GM19468 (cell line): ENCODE measurements around the gene KCNJ10.

Experiments
- ATAC-seq: cut with Tn5 transposase; IDR thresholded peaks from one replicate; pipeline ENCODE4 v1.9.1; 2021; ENCODE audit warnings: mild to moderate bottlenecking, moderate library complexity, moderate number of reproducible peaks; ENCODE audit not compliant: unreplicated experiment; ENCODE audit errors: extremely low read depth

KCNJ10 gene

GRCh38 chr1:159999204-159999603, 70.8 kb downstream of the KCNJ10 start:
- no peak for ATAC-seq

- ATAC-seq = no peak
These were observed 73.3 kb downstream of the KCNJ10 start for GRCh38 chr1:159996653-159997052.

GRCh38 chr1:159994896-159995295, 75.1 kb downstream of the KCNJ10 start:
- ATAC-seq = no peak

- ATAC-seq = no peak
These were observed 76.0 kb downstream of the KCNJ10 start for GRCh38 chr1:159993911-159994310.

- no peak for ATAC-seq
These were observed 77.8 kb downstream of the KCNJ10 start for GRCh38 chr1:159992161-159992560.

GRCh38 chr1:159991513-159991912, 78.4 kb downstream of the KCNJ10 start:
- no peak for ATAC-seq

- no peak for ATAC-seq
These were observed 80.0 kb downstream of the KCNJ10 start for GRCh38 chr1:159990005-159990404.

- no peak for ATAC-seq
These were observed 80.4 kb downstream of the KCNJ10 start for GRCh38 chr1:159989581-159989980.

GRCh38 chr1:159988006-159988405, 82.0 kb downstream of the KCNJ10 start:
- ATAC-seq = no peak

GRCh38 chr1:159987186-159987585, 82.8 kb downstream of the KCNJ10 start:
- no peak for ATAC-seq

- no peak for ATAC-seq
These were observed 83.4 kb downstream of the KCNJ10 start for GRCh38 chr1:159986531-159986930.

GRCh38 chr1:159986093-159986492, 83.9 kb downstream of the KCNJ10 start:
- ATAC-seq = no peak

- no peak for ATAC-seq
These were observed 84.5 kb downstream of the KCNJ10 start for GRCh38 chr1:159985473-159985872.

GRCh38 chr1:159983681-159984080, 86.3 kb downstream of the KCNJ10 start:
- no peak for ATAC-seq

- ATAC-seq = no peak
These were observed 87.7 kb downstream of the KCNJ10 start for GRCh38 chr1:159982280-159982679.

GRCh38 chr1:159981351-159982055, 88.5 kb downstream of the KCNJ10 start:
- ATAC-seq = no peak

- no peak for ATAC-seq
These were observed 89.2 kb downstream of the KCNJ10 start for GRCh38 chr1:159980786-159981185.

GRCh38 chr1:159980076-159980475, 89.9 kb downstream of the KCNJ10 start:
- no peak for ATAC-seq

GRCh38 chr1:159979257-159979656, 90.7 kb downstream of the KCNJ10 start:
- no peak for ATAC-seq

GRCh38 chr1:159978107-159978398, 91.9 kb downstream of the KCNJ10 start:
- ATAC-seq = no peak

- ATAC-seq = no peak
These were observed 92.4 kb downstream of the KCNJ10 start for GRCh38 chr1:159977364-159978106.
